Kidney epithelial cell (primary cell): Measurements from ENCODE around the gene ADAM19. TPM values are rescaled to one million over a fixed set of nuclear protein-coding genes. Genes with fewer than 3 reads are reported as not detected.

ENCODE experiments used
- DNase-seq: peaks from one replicate; pipeline ENCODE4 v3.0.0-alpha.2; 2010; ENCODE audit warnings: low read depth
- H3K27me3 ChIP-seq: 2 replicates; pipeline ENCODE4 v1.6.0; 2011; ENCODE audit warnings: low read length; ENCODE audit not compliant: control insufficient read depth, insufficient read depth
- H3K36me3 ChIP-seq: 2 replicates; pipeline ENCODE4 v1.5.1; 2011; ENCODE audit warnings: low read length; ENCODE audit not compliant: control insufficient read depth, insufficient read depth
- H3K4me3 ChIP-seq: 2 replicates; pipeline ENCODE4 v1.5.1; 2011; ENCODE audit warnings: low read depth, mild to moderate bottlenecking, control low read depth, low read length
- total RNA-seq: library from RNA; depleted of rRNA; stranded (reverse); fragments of >200 nt; gene quantifications from 2 replicates; pipeline ENCODE4 v1.2.3, GENCODE V29; 2015
- TF ChIP-seq, protein P1 (sequence below): IDR thresholded peaks from 2 replicates; pipeline ENCODE4 v1.5.1; 2011; ENCODE audit warnings: mild to moderate bottlenecking, moderate library complexity, low read length, control low read depth, inconsistent platforms; ENCODE audit not compliant: insufficient read depth, poor library complexity, severe bottlenecking

Gene ADAM19
- total RNA-seq, 1 donor from 2014 or later, result 61.0 TPM

DNA sequence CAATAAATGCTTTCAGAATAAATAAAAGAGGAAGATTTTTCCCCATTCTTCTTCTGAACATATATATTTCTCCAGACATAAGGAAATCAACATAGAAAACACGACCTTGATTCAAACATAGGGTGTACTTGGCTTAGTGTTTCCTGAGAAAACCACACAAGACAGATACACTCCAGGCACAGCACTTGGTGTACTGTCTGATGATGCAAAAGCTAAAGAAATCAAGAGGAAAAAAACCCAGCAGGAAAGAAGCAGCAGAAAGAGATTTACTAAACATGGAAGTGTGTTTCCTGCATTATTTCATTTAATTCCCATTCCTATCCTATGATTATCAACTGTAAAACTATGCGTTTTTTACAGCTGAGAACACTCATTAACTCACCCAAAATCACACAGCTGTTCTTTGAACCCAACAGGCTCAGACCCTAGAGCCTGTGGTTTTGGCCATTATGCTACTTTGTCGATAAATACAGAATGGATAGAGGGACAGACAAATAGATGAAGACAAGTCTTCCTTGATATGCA is 69.4 kb downstream of the ADAM19 start:
- H3K27me3 ChIP-seq, result no peaks in the 10 kb centered on the region
- DNase-seq, result no peak
- H3K4me3 ChIP-seq, result no peak overlapping the region
- no peaks in the 10 kb centered on the region for H3K36me3 ChIP-seq
- TF ChIP-seq, protein P1, sequence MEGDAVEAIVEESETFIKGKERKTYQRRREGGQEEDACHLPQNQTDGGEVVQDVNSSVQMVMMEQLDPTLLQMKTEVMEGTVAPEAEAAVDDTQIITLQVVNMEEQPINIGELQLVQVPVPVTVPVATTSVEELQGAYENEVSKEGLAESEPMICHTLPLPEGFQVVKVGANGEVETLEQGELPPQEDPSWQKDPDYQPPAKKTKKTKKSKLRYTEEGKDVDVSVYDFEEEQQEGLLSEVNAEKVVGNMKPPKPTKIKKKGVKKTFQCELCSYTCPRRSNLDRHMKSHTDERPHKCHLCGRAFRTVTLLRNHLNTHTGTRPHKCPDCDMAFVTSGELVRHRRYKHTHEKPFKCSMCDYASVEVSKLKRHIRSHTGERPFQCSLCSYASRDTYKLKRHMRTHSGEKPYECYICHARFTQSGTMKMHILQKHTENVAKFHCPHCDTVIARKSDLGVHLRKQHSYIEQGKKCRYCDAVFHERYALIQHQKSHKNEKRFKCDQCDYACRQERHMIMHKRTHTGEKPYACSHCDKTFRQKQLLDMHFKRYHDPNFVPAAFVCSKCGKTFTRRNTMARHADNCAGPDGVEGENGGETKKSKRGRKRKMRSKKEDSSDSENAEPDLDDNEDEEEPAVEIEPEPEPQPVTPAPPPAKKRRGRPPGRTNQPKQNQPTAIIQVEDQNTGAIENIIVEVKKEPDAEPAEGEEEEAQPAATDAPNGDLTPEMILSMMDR, result no peak

DNA sequence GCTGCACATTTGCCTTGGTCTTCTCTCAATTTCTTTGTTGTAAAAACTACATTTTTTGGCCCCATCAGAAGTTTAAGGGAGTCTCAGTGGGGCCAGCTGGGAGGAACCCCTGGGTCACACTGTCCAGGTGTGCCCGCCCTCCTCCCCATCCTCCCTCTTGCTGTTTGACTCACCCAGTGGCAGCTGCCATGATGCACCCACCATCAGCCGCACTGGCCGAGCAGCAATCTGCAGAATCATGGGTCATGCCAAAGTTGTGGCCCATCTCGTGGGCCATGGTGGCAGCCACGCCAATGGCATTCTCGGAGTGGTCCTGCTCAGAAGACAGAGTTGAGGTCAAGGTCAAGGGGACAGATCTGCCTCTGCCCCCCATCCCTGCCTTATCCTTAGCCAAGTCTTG is 70.1 kb downstream of the ADAM19 start:
- no peaks in the 10 kb centered on the region for H3K27me3 ChIP-seq
- TF ChIP-seq, protein P1, result no peak
- no peak for DNase-seq
- H3K36me3 ChIP-seq, result no peaks in the 10 kb centered on the region
- H3K4me3 ChIP-seq, result no peak overlapping the region

DNA sequence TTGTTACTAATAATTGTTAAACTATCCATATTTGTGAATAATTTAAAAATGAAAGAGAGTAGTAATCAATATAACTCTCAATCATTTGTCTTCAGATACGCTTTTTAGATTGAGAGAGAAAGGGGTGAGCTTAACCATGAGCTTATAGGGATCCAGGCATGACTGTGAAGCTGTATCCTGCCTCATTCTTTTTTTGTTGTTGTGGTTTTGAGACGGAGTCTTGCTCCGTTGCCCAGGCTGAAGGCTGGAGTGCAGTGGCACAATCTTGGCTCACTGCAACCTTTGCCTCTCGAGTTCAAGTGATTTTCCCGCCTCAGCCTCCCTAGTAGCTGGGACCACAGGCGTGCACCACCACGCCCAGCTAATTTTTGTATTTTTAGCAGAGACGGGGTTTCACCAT is 71.5 kb downstream of the ADAM19 start:
- Histone ChIP-seq H3K4me3 (no peak overlapping the region), H3K36me3 (no peaks in the 10 kb centered on the region)
- DNase-seq, result no peak

DNA sequence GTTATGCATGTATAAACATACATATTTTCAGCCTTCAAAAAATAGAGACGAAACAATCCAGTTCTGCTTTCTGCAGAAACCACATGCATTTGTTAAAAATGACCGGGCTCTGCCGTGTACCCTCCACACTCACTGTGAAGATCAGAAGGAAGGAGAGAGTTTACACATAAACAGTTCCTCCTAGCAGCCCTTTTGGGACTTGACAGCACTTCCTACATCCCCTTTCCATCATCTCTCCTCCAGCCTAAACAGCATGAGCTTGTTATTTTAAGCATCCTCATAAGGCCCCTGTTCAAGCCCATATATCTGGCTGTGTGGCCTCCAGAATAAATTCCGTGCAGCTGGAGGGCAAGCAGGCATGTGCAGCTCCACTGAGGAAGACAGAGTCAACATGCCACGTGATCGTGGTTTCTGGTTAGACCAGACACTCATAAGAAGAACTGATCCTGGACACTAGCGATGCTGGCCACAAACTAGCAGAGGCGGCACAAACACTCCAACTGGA is 73.4 kb downstream of the ADAM19 start:
- no peak for DNase-seq
- no peak overlapping the region for H3K4me3 ChIP-seq
- TF ChIP-seq, protein P1, result no peak
- H3K27me3 ChIP-seq, result no peaks in the 10 kb centered on the region
- H3K36me3 ChIP-seq, result no peaks in the 10 kb centered on the region

More for the DNA sequence above, 71.5 kb downstream of the ADAM19 start:
- TF ChIP-seq, protein P1, result no peak
- no peaks in the 10 kb centered on the region for H3K27me3 ChIP-seq

DNA sequence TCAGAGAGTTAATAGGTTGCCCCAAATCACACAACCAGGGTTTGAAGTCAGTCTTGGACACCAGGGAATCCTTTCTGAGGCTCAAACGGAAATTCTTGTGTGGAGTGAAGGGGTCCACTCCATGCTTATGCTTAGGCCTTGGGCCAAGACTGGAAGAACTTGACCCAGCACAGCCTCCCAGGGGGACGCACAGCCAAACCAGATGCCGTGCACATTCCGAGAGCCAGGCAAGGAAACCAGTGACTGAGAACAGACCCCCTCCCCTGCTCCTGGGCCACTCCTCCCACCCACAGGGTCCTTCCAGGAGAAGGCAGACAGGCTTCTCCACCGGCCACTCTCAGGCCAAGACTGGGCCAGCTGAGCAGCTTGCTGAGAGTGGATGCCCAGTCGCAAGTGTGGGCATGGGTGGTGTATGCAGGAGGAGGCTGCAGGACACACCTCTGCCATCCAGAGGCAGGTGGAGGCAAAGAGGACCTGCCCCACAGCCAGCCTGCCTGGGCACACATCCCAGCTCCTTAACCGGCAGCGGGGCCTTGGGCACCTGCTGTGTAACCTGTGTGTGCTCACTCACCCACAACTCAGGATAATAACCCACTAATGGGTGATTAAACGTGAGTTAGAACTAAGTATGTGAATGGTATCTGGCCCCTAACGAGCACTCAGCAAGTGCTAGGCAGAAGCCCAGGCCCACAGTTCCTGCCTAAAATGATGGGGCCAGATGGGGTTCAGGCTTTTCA is 77.5 kb downstream of the ADAM19 start:
- TF ChIP-seq, protein P1, result no peak
- Histone ChIP-seq H3K36me3 (peaks cover 1% of the 10 kb centered on the region), H3K27me3 (no peaks in the 10 kb centered on the region), H3K4me3 (no peak overlapping the region)
- DNase-seq, result no peak

DNA sequence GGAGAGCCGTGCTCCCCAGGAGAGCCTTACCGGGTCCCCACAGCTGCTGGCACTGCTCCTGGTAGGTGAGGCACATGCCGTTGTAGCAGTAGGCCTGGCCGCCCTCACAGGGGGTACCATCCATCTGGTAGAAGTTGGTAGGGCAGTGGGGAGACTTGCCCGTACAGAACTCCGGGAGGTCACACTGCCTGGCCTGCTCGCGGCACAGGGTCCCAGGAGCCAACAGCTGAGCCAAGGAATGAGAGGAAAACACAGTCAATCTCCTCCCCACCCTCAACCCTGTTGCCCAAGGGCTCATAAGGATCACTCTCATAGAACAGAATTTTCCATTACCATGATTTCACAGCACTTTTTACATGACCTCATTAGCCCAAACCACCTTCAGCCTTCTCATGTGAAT is 78.7 kb downstream of the ADAM19 start:
- TF ChIP-seq, protein P1, result no peak
- no peak for DNase-seq
- Histone ChIP-seq H3K27me3 (no peaks in the 10 kb centered on the region), H3K4me3 (no peak overlapping the region), H3K36me3 (peaks cover 1% of the 10 kb centered on the region)
